ENCODE results near the gene EVI5.
"Not testable (repeated sequence)": the region's sequence is repeated elsewhere in the genome, so short reads cannot be mapped to it uniquely, and the experiment has no call there.

The EVI5 gene

GRCh38 chr1:92572520-92572919 is 212.4 kb downstream of the EVI5 start:
- DNase-seq (ENCODE audit: low read depth): no peak

DNA sequence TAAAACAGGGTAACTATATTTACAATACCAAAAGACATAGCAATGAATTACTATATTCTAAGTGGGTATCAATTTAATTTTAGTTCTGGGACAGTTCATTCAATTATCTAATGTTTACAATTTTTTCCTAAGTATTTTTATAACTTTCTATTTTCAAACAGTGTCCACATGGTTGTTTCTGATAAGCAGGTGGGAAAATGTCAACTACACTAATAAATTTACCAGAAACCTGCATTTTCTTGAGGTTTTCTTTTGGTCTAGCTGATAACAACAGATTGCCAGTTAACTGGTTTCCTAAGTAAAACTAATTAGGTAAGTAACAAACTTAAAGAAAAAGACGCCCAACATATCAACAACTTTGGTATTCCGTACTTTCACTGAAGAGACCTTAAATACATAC is 213.3 kb downstream of the EVI5 start:
- DNase-seq (ENCODE audit: low read depth): no peak

DNA sequence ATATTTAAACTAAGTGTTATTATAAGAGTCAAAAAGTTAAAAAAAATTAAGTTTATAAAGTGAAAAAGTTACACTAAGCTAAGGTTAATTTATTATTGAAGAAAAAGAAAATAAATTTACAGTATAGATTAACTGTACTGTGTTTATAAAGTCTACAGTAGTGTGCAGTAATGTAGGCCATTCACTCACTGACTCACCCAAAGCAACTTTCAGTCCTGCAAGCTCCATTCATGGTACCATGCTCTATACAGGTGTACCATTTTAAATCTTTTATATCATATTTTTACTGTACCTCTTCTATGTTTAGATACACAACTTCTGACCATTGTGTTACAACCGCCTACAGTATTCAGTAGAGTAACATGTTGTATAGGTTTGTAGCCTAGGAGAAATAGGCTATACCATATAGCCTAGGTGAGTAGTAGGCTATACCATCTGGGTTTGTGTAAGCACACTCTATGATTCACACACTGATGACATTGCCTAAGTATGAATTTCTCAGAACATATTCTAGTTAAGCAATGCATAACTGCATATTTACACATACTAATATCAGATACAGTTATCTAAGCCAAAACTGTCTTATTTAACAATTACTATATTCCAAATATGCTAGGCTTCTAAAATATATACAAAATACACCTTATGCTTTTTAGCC is 217.6 kb downstream of the EVI5 start:
- no peak for DNase-seq (ENCODE audit: low read depth)

- DNase-seq (ENCODE audit: low read depth): no peak
Observed at GRCh38 chr1:92563457-92564216, 221.3 kb downstream of the EVI5 start.

- no peak for DNase-seq (ENCODE audit: low read depth)
Observed at GRCh38 chr1:92556350-92556749, 228.6 kb downstream of the EVI5 start.

DNA sequence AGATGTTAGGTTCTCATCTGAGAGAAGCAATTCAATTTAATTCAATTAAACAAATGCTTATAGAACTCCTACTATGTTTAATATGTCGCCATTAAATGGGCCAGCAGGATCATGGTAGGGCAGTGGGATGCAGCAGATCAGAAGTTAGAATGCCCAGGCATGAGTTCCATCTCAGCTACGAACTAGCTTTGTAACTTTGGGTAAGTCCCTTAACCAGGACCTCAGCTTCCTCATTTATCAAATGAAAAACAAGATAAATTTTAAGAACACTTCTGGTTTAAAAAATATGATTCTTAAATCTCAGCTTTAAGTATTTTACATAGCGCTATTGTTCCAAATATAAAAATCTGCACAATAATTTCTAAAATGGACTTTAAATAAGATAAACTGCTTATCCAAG is 230.7 kb downstream of the EVI5 start:
- DNase-seq (ENCODE audit: low read depth): no peak

- DNase-seq (ENCODE audit: low read depth): no peak
Observed at GRCh38 chr1:92551916-92552315, 233.0 kb downstream of the EVI5 start.

DNA sequence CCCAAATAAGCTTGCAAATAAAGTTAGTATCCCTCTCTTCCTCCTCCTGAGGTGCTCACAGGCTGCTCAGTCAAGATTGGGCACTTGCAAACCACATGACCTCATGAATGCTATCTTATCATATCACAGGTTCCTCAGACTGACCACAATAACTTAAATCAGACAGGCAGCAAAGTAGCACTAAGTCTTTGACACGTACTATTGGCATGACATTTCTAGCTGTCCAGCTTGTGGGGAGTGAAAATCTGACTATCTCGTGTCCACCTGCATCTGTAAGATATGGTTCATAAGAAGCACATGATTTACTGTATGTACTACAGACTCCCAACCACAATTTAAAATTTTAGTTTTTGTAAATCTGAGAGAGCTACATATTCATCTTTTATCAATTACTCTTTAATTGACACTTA is 240.1 kb downstream of the EVI5 start:
- DNase-seq (ENCODE audit: low read depth): no peak

GRCh38 chr1:92543131-92544055 is 241.5 kb downstream of the EVI5 start:
- DNase-seq (ENCODE audit: low read depth): no peak

DNA sequence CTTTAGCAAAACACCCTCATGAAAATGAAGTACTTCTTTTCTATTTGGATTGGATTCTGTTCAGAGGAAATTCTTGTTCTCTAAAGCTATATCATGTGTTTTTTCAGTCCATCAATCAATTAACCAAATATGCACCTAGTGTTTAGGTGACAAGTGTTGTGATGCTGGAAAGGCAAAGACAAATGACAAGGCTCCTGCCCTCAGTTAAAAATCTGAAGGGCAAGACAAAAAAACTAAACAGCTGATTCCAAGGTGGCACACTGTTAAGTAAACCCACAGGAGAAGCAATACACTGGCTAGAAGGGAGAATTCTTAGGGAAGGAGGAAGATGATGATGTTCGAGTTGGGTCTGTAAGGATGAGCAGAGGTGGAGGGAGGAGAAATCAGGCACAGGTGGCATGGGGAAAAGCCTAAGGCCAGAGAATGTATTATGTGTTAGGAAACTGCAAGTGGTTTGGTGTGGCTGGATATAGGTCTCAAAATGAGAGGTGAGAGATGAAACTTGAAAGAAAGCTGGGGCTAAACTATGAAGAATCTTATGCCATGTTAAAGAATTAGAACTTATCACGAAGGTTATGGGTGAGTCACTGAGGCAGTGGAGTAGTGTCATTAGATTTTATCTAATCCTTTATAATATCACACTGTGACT is 246.4 kb downstream of the EVI5 start:
- no peak for DNase-seq (ENCODE audit: low read depth)

DNA sequence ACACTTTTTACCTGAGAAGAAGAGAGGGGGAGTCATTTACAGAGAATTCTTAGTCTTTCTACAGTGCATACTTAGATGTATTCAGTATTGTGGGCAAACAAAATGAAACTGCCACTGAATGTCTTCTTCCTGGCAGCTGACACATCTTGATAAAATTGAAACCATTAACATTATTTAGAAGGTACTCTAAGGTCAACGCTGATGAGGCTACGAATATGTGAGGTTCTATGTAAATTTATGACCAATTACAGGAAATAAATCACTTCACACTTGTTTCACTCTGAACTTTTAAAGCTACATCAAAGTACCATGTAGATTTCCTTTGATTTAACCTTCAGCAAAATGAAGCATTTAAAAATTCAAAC is 246.9 kb downstream of the EVI5 start:
- no peak for DNase-seq (ENCODE audit: low read depth)

- DNase-seq (ENCODE audit: low read depth): no peak
Observed at GRCh38 chr1:92536980-92537884, 247.7 kb downstream of the EVI5 start.

DNA sequence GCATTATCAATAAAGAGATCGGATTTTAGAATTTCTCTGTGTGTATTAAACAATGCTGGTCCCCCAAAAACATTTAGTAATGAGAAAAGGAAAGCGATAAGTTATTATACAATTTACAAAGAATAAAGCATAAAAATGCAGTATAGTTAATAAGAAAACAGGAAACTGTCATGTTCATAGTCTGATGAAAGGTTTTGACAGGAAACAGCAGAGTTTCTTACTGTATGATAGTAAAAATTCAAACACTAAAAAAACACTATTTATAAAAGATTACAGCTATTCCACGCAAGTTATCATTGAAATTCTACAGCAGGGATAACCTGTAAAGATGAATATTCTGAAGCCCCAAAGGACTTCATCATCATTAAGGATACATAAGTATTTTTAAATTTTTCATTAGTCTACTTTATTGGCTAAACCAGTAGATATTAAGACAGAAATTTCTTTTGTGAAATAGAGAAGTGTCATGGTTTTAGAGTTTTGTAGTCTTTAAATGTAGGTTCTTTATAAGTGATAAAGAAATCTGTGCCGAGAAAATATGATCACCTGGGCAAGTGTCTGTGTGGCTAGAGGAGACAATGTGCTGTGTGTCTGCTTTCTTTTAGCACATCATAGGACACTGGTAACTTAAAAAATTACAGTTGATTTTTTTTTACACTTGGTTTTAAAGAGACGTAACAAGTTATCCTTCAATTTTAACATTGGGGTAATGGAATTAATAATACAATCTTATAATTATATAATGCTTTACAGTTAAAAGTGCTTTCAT is 248.5 kb downstream of the EVI5 start:
- no peak for DNase-seq (ENCODE audit: low read depth)

DNA sequence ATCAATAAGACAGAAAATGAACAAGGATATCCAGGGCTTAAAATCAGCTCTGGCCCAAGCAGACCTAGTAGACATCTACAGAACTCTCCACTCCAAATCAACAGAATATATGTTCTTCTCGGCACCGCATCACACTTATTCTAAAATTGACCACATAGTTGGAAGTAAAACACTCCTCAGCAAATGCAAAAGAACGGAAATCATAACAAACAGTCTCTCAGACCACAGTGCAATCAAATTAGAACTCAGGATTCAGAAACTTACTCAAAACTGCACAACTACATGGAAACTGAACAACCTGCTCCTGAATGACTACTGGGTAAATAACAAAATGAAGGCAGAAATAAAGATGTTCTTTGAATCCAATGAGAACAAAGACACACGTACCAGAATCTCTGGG is 252.5 kb downstream of the EVI5 start:
- DNase-seq (ENCODE audit: low read depth): not testable (repeated sequence)

DNA sequence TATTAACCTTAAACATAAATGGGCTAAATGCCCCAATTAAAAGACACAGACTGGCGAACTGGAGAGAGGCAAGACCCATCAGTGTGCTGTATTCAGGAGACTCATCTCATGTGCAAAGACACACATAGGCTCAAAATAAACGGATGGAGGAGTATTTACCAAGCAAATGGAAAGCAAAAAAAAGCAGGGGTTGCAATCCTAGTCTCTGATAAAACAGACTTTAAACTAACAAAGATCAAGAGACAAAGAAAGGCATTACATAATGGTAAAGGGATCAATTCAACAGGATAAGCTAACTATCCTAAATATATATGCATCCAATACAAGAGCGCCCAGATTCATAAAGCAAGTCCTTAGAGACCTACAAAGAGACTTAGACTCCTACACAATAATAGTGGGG is 253.0 kb downstream of the EVI5 start:
- DNase-seq (ENCODE audit: low read depth): not testable (repeated sequence)

- no peak for DNase-seq (ENCODE audit: low read depth)
Observed at GRCh38 chr1:92527670-92528069, 257.2 kb downstream of the EVI5 start.

DNA sequence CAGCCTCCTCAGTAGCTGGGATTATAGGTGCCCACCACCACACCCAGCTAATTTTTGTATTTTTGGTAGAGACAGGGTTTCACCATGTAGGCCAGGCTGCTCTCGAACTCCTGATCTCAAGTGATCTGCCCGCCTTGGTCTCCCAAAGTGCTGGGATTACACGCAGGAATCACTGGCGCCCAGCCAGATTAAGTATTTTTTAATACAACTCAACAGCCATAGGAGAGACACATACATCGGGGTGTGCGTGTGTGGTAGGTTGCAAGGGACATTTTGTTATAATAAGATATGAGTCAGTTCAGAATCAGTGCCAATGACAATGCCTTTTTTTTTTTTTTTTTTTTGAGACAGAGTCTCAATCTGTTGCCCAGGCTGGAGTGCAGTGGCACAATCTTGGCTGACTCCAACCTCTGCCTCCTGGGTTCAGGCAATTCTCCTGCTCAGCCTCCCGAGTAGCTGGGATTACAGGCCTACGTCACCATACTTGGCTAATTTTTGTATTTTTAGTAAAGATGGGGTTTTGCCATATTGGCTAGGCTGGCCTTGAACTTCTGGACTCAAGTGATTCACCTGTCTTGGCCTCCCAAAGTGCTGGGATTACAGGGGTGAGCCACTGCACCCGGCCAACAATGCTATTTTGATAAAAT is 259.8 kb downstream of the EVI5 start:
- not testable (repeated sequence) for DNase-seq (ENCODE audit: low read depth)

GRCh38 chr1:92519043-92519442 is 265.9 kb downstream of the EVI5 start:
- no peak for DNase-seq (ENCODE audit: low read depth)

GRCh38 chr1:92516574-92516973 is 268.3 kb downstream of the EVI5 start:
- no peak for DNase-seq (ENCODE audit: low read depth)

GRCh38 chr1:92515796-92516201 is 269.1 kb downstream of the EVI5 start:
- no peak for DNase-seq (ENCODE audit: low read depth)

Measured in stimulated activated CD8-positive, alpha-beta memory T cell treated with anti-CD3 and anti-CD28 coated beads, Interleukin-4, amount 100 ng/mL, for 24 hours (primary cell).